ENCODE results near the gene RSPO1. TPM values are rescaled to one million over a fixed set of nuclear protein-coding genes. Genes with fewer than 3 reads are reported as not detected.
A peak's percentile ranks its signal among the peaks of the same experiment; 100 is the strongest.
"Not testable (repeated sequence)": the region's sequence is repeated elsewhere in the genome, so short reads cannot be mapped to it uniquely, and the experiment has no call there.

Gene RSPO1
- total RNA-seq, 1 donor: not detected

- H3K4me3 ChIP-seq (ENCODE audit: low read depth, low read length): no peak overlapping the region
- no peak for TF ChIP-seq CTCF (IDR thresholded peaks at IDR 0.05; ENCODE audit: insufficient read depth, low read length)
- no peak for DNase-seq (ENCODE audit: low read depth)
Observed at GRCh38 chr1:37599940-37600339, 34.8 kb downstream of the RSPO1 start.

GRCh38 chr1:37596182-37596667 is 38.5 kb downstream of the RSPO1 start:
- H3K4me3 ChIP-seq (ENCODE audit: low read depth, low read length): peak overlapping the region; percentile 73
- no peak for TF ChIP-seq CTCF (IDR thresholded peaks at IDR 0.05; ENCODE audit: insufficient read depth, low read length)
- DNase-seq (ENCODE audit: low read depth): no peak

- no peak for TF ChIP-seq CTCF (IDR thresholded peaks at IDR 0.05; ENCODE audit: insufficient read depth, low read length)
- H3K4me3 ChIP-seq (ENCODE audit: low read depth, low read length): peak within 1 kb of the TSS; percentile 99
- DNase-seq (ENCODE audit: low read depth): peak; percentile 94
Observed at GRCh38 chr1:37595440-37596181, 39.1 kb downstream of the RSPO1 start, which contains the start of gene GNL2. TSS of gene GNL2 (minus strand) at chr1:37595937. CDS start at chr1:37595822, 115 bp downstream.

- no peak overlapping the region for H3K4me3 ChIP-seq (ENCODE audit: low read depth, low read length)
- no peak for DNase-seq (ENCODE audit: low read depth)
Observed at GRCh38 chr1:37593726-37594125, 41.0 kb downstream of the RSPO1 start.

GRCh38 chr1:37588939-37589338 is 45.8 kb downstream of the RSPO1 start:
- DNase-seq (ENCODE audit: low read depth): no peak
- TF ChIP-seq CTCF (IDR thresholded peaks at IDR 0.05; ENCODE audit: insufficient read depth, low read length): no peak
- H3K4me3 ChIP-seq (ENCODE audit: low read depth, low read length): no peak overlapping the region

More at GRCh38 chr1:37593726-37594125, 41.0 kb downstream of the RSPO1 start:
- no peak for TF ChIP-seq CTCF (IDR thresholded peaks at IDR 0.05; ENCODE audit: insufficient read depth, low read length)

- not testable (repeated sequence) for H3K4me3 ChIP-seq (ENCODE audit: low read depth, low read length); DNase-seq (ENCODE audit: low read depth)
Observed at GRCh38 chr1:37584544-37584943, 50.1 kb downstream of the RSPO1 start.

- DNase-seq (ENCODE audit: low read depth): peak; percentile 15
- TF ChIP-seq CTCF (IDR thresholded peaks at IDR 0.05; ENCODE audit: insufficient read depth, low read length): no peak
- H3K4me3 ChIP-seq (ENCODE audit: low read depth, low read length): no peak overlapping the region
Observed at GRCh38 chr1:37575692-37576091, 59.0 kb downstream of the RSPO1 start.
